IMR-90 (cell line): ENCODE results near the gene PDE8B. TPM values are rescaled to one million over a fixed set of nuclear protein-coding genes. Genes with fewer than 3 reads are reported as not detected.

ENCODE experiments used
- ATAC-seq: fragments of 200-7000 bp; cut with Tn5 transposase; 2 replicates; pipeline ENCODE4 v1.9.1; 2020; ENCODE audit warnings: low read depth, mild to moderate bottlenecking, moderate library complexity
- BruUV-seq: library from RNA; stranded (reverse); fragments of 400-500 nt; replicated peaks from 2 replicates; lab custom pipeline; 2021; lab: Mats Ljungman, UMichigan
- CTCF ChIA-PET: fragments of 300-600 bp; formaldehyde crosslinking; extraction: SDS; loops from one replicate; lab custom pipeline; 2021; ENCODE audit warnings: antibody characterized with exemption; lab: Yijun Ruan, JAX
- POLR2A ChIA-PET: fragments of 300-600 bp; sonication (Branson Sonifier 250); formaldehyde crosslinking; loops from one replicate; lab custom pipeline; 2022; ENCODE audit warnings: antibody characterized with exemption; ENCODE audit not compliant: unreplicated experiment; lab: Charles Lee
- DNase-seq: peaks from one replicate; pipeline ENCODE4 v3.0.0; 2013
- H2AFZ ChIP-seq: replicated peaks from 2 replicates; pipeline ENCODE3; 2013; ENCODE audit warnings: low read length, mild to moderate bottlenecking; ENCODE audit not compliant: poor library complexity
- H2AK5ac ChIP-seq: 2 replicates; pipeline ENCODE4 v1.6.1; 2013; ENCODE audit warnings: low read depth, low read length, inconsistent platforms
- H2AK9ac ChIP-seq: replicated peaks from 2 replicates; pipeline ENCODE3; 2013; ENCODE audit warnings: mild to moderate bottlenecking, low read depth, low read length, moderate library complexity; ENCODE audit not compliant: poor library complexity
- H2BK120ac ChIP-seq: 2 replicates; pipeline ENCODE4 v1.6.1; 2013; ENCODE audit warnings: low read depth, low read length, inconsistent platforms
- H2BK15ac ChIP-seq: 3 replicates; pipeline ENCODE4 v1.6.1; 2013; ENCODE audit warnings: low read depth, low read length, inconsistent platforms
- H2BK20ac ChIP-seq: 2 replicates; pipeline ENCODE4 v1.6.1; 2013; ENCODE audit warnings: low read depth, mild to moderate bottlenecking, inconsistent platforms, low read length, moderate library complexity
- H2BK5ac ChIP-seq: 2 replicates; pipeline ENCODE4 v1.6.1; 2013; ENCODE audit warnings: mild to moderate bottlenecking, low read depth, low read length, inconsistent platforms; ENCODE audit not compliant: poor library complexity, severe bottlenecking
- H3K14ac ChIP-seq: replicated peaks from 2 replicates; pipeline ENCODE4 v1.6.1; 2013; ENCODE audit warnings: low read depth, low read length, inconsistent platforms
- H3K18ac ChIP-seq: 2 replicates; pipeline ENCODE4 v1.6.1; 2013; ENCODE audit warnings: low read depth, low read length, control low read depth
- H3K23ac ChIP-seq: 2 replicates; pipeline ENCODE4 v1.6.1; 2013; ENCODE audit warnings: low read depth, low read length, inconsistent platforms
- H3K27ac ChIP-seq: 2 replicates; pipeline ENCODE4 v1.5.1; 2013; ENCODE audit warnings: mild to moderate bottlenecking, control low read depth, low read length; ENCODE audit not compliant: insufficient read depth
- H3K27me3 ChIP-seq: 2 replicates; pipeline ENCODE4 v1.6.1; 2013; ENCODE audit warnings: low read length; ENCODE audit not compliant: control insufficient read depth, insufficient read depth
- H3K36me3 ChIP-seq: 2 replicates; pipeline ENCODE4 v1.6.1; 2013; ENCODE audit warnings: low read length, mixed read lengths; ENCODE audit not compliant: control insufficient read depth, insufficient read depth
- H3K4ac ChIP-seq: 2 replicates; pipeline ENCODE4 v1.6.1; 2013; ENCODE audit warnings: low read depth, low read length, inconsistent platforms
- H3K4me1 ChIP-seq: 2 replicates; pipeline ENCODE4 v1.6.1; 2013; ENCODE audit warnings: low read length, mixed read lengths; ENCODE audit not compliant: control insufficient read depth, insufficient read depth
- H3K4me2 ChIP-seq: 2 replicates; pipeline ENCODE4 v1.6.1; 2013; ENCODE audit warnings: low read depth, mild to moderate bottlenecking, control low read depth, low read length, moderate library complexity
- H3K4me3 ChIP-seq: 2 replicates; pipeline ENCODE4 v1.5.1; 2013; ENCODE audit warnings: low read depth, mild to moderate bottlenecking, control low read depth, low read length, moderate library complexity; ENCODE audit not compliant: insufficient read depth
- H3K56ac ChIP-seq: 2 replicates; pipeline ENCODE4 v1.6.1; 2013; ENCODE audit warnings: low read length, inconsistent platforms; ENCODE audit not compliant: insufficient read depth; ENCODE audit errors: extremely low read depth
- H3K79me1 ChIP-seq, 2 experiments: 2 replicates each; pipeline ENCODE4 v1.6.1; 2013; ENCODE audit warnings: low read length in 2 of 2, inconsistent platforms in 1 of 2, low read depth in 1 of 2
- H3K9ac ChIP-seq: 2 replicates; pipeline ENCODE4 v1.6.1; 2013; ENCODE audit warnings: low read depth, low read length, control low read depth
- H3K9me1 ChIP-seq: 2 replicates; pipeline ENCODE4 v1.6.1; 2013; ENCODE audit warnings: low read length, inconsistent platforms; ENCODE audit not compliant: insufficient read depth
- H3K9me3 ChIP-seq: 2 replicates; pipeline ENCODE4 v1.6.1; 2013; ENCODE audit warnings: low read length; ENCODE audit not compliant: control insufficient read depth, insufficient read depth
- H4K20me1 ChIP-seq: 2 replicates; pipeline ENCODE4 v1.6.1; 2013; ENCODE audit warnings: low read length, inconsistent platforms; ENCODE audit not compliant: insufficient read depth
- H4K5ac ChIP-seq: 2 replicates; pipeline ENCODE4 v1.6.1; 2013; ENCODE audit warnings: mild to moderate bottlenecking, low read depth, low read length, control low read depth
- H4K8ac ChIP-seq, 2 experiments: 2 replicates each; pipeline ENCODE4 v1.6.1; 2013; ENCODE audit warnings: low read depth in 2 of 2, low read length in 2 of 2, control low read depth in 1 of 2, inconsistent platforms in 1 of 2
- H4K91ac ChIP-seq: 2 replicates; pipeline ENCODE4 v1.6.1; 2013; ENCODE audit warnings: low read depth, low read length, inconsistent platforms; ENCODE audit not compliant: insufficient read depth
- BHLHE40 ChIP-seq: fragments of 150-350 bp; IDR thresholded peaks from 2 replicates; pipeline ENCODE4 v1.6.1; 2016; ENCODE audit warnings: mild to moderate bottlenecking, low read depth, low read length
- CEBPB ChIP-seq: IDR thresholded peaks from 2 replicates; pipeline ENCODE4 v1.6.1; 2012; ENCODE audit warnings: low read depth, low read length, improper control_type of control experiment
- FOS ChIP-seq: fragments of 150-350 bp; IDR thresholded peaks from 2 replicates; pipeline ENCODE4 v1.6.1; 2016; ENCODE audit warnings: low read depth, low read length
- RFX5 ChIP-seq: IDR thresholded peaks from 2 replicates; pipeline ENCODE4 v1.8.0; 2012; ENCODE audit warnings: low read depth, mild to moderate bottlenecking, low read length, moderate library complexity
- SMC3 ChIP-seq: fragments of 150-350 bp; IDR thresholded peaks from 2 replicates; pipeline ENCODE4 v1.6.1; 2016; ENCODE audit warnings: low read depth, mild to moderate bottlenecking, antibody characterized with exemption, low read length, moderate library complexity
- WGBS, 2 experiments: methylation state at CpG; one replicate each; pipeline versions ENCODE4 v1.1.5 to v1.1.7; 2013; ENCODE audit warnings: missing lambda C conversion rate in 2 of 2; ENCODE audit not compliant: insufficient read length in 1 of 2; ENCODE audit errors: extremely low coverage in 2 of 2; 5-methylcytosine and 5-hydroxymethylcytosine counted together
- dilution Hi-C: fragments of 300-500 bp; cut with HindIII; formaldehyde crosslinking; loops from one replicate; pipeline ENCODE4 v1.14.3; 2018; ENCODE audit warnings: low sequenced_read_pairs; ENCODE audit not compliant: unreplicated experiment
- in situ Hi-C: fragments of 300-500 bp; cut with MboI; formaldehyde crosslinking; loops from 3 replicates; pipeline ENCODE4 v1.14.3; 2019; ENCODE audit warnings: low sequenced_read_pairs, inconsistent platforms, mixed read lengths
- intact Hi-C: fragments of 100-400 bp; cut with micrococcal nuclease; formaldehyde crosslinking; loops from 2 replicates; pipeline ENCODE4 v1.10.0; 2022
- polyA plus RNA-seq, 3 experiments: library from polyadenylated mRNA; depleted of rRNA; stranded (reverse); fragments of >200 nt; gene quantifications; 2 replicates each; pipeline ENCODE4 v1.2.3, GENCODE V29; 2012; ENCODE audit warnings: low replicate concordance in 1 of 3
- total RNA-seq: library from RNA; depleted of rRNA; stranded (reverse); fragments of >200 nt; gene quantifications from 2 replicates; pipeline ENCODE4 v1.2.3, GENCODE V29; 2012

PDE8B gene
- total and polyA plus RNA-seq, 2 of the 4 experiments (the other 2 are of a cell fraction) = under 0.01 to 0.03 TPM

DNA sequence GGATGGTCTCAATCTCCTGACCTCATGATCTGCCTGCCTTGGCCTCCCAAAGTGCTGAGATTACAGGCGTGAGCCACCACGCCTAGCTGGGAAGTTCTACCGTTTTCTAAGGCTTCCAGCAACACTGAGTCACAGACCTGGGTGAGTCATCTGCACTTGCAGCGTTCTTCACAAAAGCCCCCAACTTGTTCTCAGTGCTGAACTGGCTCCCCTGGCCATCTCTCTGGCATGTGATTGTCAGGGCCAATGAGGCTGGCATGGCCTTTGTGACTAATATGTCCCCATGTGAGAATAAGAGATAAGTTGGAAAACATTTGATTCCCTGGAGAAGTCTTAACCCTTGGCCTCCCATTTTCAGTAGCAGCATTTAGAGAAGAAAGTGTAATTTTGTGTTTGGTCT, 157.3 kb downstream of the PDE8B start:
- ChIA-PET POLR2A (no interaction called here), CTCF (no interaction called here)
- no peaks in the 10 kb centered on the region for H4K20me1 ChIP-seq
- no peak overlapping the region for H3K56ac ChIP-seq
- no peak overlapping the region for H3K23ac ChIP-seq
- no peak overlapping the region for H2AK9ac ChIP-seq
- BruUV-seq = no TSS peak
- no peaks in the 10 kb centered on the region for H3K4me1 ChIP-seq
- H2BK15ac ChIP-seq = no peak overlapping the region
- ATAC-seq = no peak
- H3K4me2 ChIP-seq = no peak overlapping the region
- peak; percentile 30; the same call in 1 of the 2 replicates for TF ChIP-seq FOS
- TF ChIP-seq SMC3 = no peak
- no peak for TF ChIP-seq RFX5
- TF ChIP-seq CEBPB = no peak
- TF ChIP-seq BHLHE40 = no peak
- dilution Hi-C loops (no loop called here), intact Hi-C loops (no loop called here), in situ Hi-C loops (no loop called here)
- H3K79me1 ChIP-seq = no peaks in the 10 kb centered on the region
- no peak overlapping the region for H3K9ac ChIP-seq
- H3K9me3 ChIP-seq = no peaks in the 10 kb centered on the region
- no peak overlapping the region for H2BK120ac ChIP-seq
- no peak overlapping the region for H4K91ac ChIP-seq
- no peak overlapping the region for H3K27ac ChIP-seq
- no peak overlapping the region for H3K4ac ChIP-seq
- H3K18ac ChIP-seq = no peak overlapping the region
- H3K36me3 ChIP-seq = no peaks in the 10 kb centered on the region
- H3K9me1 ChIP-seq = no peaks in the 10 kb centered on the region; the same call in 1 of the 2 replicates
- H3K27me3 ChIP-seq = peaks cover 4% of the 10 kb centered on the region
- H3K14ac ChIP-seq = no peak overlapping the region
- 67% methylated on average over 1 of the region's 4 CpGs; no CpG with 5 or more reads in 1 of the 2 experiments for WGBS, 2 experiments
- peak; percentile 36 for DNase-seq
- H4K5ac ChIP-seq = no peak overlapping the region
- no peak overlapping the region for H2AK5ac ChIP-seq
- H2BK5ac ChIP-seq = no peak overlapping the region
- H3K4me3 ChIP-seq = no peak overlapping the region
- no peak overlapping the region for H4K8ac ChIP-seq
- H2AFZ ChIP-seq = no peak overlapping the region
- no peak overlapping the region for H2BK20ac ChIP-seq
